Adrenal gland (tissue), 12 donors: ENCODE measurements around the gene PKN1. TPM values are rescaled to one million over a fixed set of nuclear protein-coding genes. Genes with fewer than 3 reads are reported as not detected.

Experiments used
- DNase-seq, 7 donors: peaks; one replicate each; pipeline ENCODE4 v3.0.0-alpha.2; 2019 to 2020
- H3K27ac ChIP-seq, 5 donors: fragments of 200-600 bp; sonication (generic) in 4 of 5; 1 replicate in 3 of 5; 2 replicates in 2 of 5; pipeline versions ENCODE4 v1.5.1 to v1.8.0; 2016 to 2020; ENCODE audit warnings: mild to moderate bottlenecking in 1 of 5
- H3K27me3 ChIP-seq: fragments of 200-600 bp; 2 replicates; pipeline ENCODE4 v1.8.0; 2021
- H3K36me3 ChIP-seq, 2 donors: fragments of 200-600 bp; replicated peaks in 1 of 2; 1 replicate in 1 of 2; 2 replicates in 1 of 2; pipeline versions ENCODE4 v1.5.1 to v1.8.0; 2018 to 2022
- H3K4me1 ChIP-seq, 2 donors: fragments of 200-600 bp; replicated peaks in 1 of 2; 1 replicate in 1 of 2; 2 replicates in 1 of 2; pipeline versions ENCODE4 v1.5.1 to v1.8.0; 2018 to 2021
- H3K4me3 ChIP-seq, 4 donors: fragments of 200-600 bp; sonication (generic) in 3 of 4; one replicate each; pipeline ENCODE4 v1.5.1; 2016 to 2018
- H3K9me3 ChIP-seq, 3 donors: fragments of 200-600 bp; sonication (generic) in 1 of 3; replicated peaks in 1 of 3; 1 replicate in 2 of 3; 2 replicates in 1 of 3; pipeline versions ENCODE4 v1.5.1 to v1.8.0; 2016 to 2021
- CTCF ChIP-seq, 6 experiments: fragments of 450-650 bp in 4 of 6; fragments of 200-600 bp in 2 of 6; sonication (generic) in 1 of 6; IDR thresholded peaks; 1 replicate in 5 of 6; 2 replicates in 1 of 6; pipeline versions ENCODE4 v1.5.1 to v1.8.0; 2016 to 2021; ENCODE audit warnings: antibody characterized with exemption in 6 of 6, mild to moderate bottlenecking in 2 of 6, moderate library complexity in 1 of 6
- POLR2A ChIP-seq, 2 donors: fragments of 450-650 bp; IDR thresholded peaks; one replicate each; pipeline ENCODE4 v1.6.1; 2017; ENCODE audit warnings: antibody characterized with exemption in 2 of 2, mild to moderate bottlenecking in 2 of 2, moderate library complexity in 1 of 2
- WGBS, 4 donors: extraction: QIAGEN DNeasy Blood & Tissue Kit in 2 of 4; methylation state at CpG; one replicate each; pipeline versions ENCODE4 v1.1.5 to v1.1.7; 2013 to 2017; 5-methylcytosine and 5-hydroxymethylcytosine counted together
- intact Hi-C, 2 donors: fragments of 100-400 bp; cut with DNase I; formaldehyde crosslinking; loops; one replicate each; pipeline versions ENCODE4 v1.14.1 to v1.15.0; 2022 to 2023
- polyA plus RNA-seq, 3 donors: library from polyadenylated mRNA; stranded (reverse); fragments of 200-250 nt in 2 of 3; fragments of 350-450 nt in 1 of 3; fragmentation: Illumina TruSeq in 1 of 3; extraction: RNeasy Lipid Tissue Mini Kit (QIAGEN cat#74804) in 1 of 3; gene quantifications; one replicate each; pipeline ENCODE4 v1.2.3, GENCODE V29; 2013 to 2014
- total RNA-seq, 9 donors: library from RNA; depleted of rRNA in 4 of 9; stranded (reverse); fragments of >200 nt in 4 of 9; fragments of 120-200 nt in 1 of 9; fragmentation: NEBNext Ultra II Directional in 1 of 9; extraction: Animal tissue kit (Norgen Biotek cat#: 25700) in 1 of 9; gene quantifications; one replicate each; pipeline versions ENCODE4 v1.1.0 to v1.2.4, GENCODE V29; 2013 to 2023
- donor health status: healthy with polysubstance abuse.
- donor health status: Bipolar disorder and iron deficiency.
- donor health status: DM: yes; HTN: yes; CAD: no.
- donor health status: DM: no; HTN: no; CAD: no.
- donor health status: DM: no; HTN: no; CAD: no.
- donor health status: DM: yes; HTN: yes; CAD: no.

The PKN1 gene
- total and polyA plus RNA-seq, 12 donors, result 27.5 to 209 (median 120) TPM

- TF ChIP-seq CTCF (IDR thresholded peaks at IDR 0.05) (peak; percentile 72 to 97 (median 94)), POLR2A (IDR thresholded peaks at IDR 0.05) (peak in 1 of 2 donors; percentile 12)
- 19 to 70% (median 30%) methylated on average over 5 to 61 of the region's 61 CpGs for WGBS, 4 donors
- Histone ChIP-seq H3K36me3 (peaks cover 0 to 71% of the 10 kb centered on the region in 2 donors), H3K9me3 (no peaks in the 10 kb centered on the region), H3K27ac (peak overlapping the region in 2 of 5 donors; percentile 45 to 65), H3K4me1 (peaks cover 16 to 36% of the 10 kb centered on the region in 2 donors), H3K4me3 (peak overlapping the region in 1 of 4 donors; percentile 21), H3K27me3 (no peaks in the 10 kb centered on the region)
- DNase-seq, result peak; percentile 91 to 96 (median 92)
- intact Hi-C loops, result no loop called here
Observed at GRCh38 chr19:14405758-14406644, 27.1 kb upstream of the PKN1 start.

- no peak for DNase-seq
- H3K4me1 ChIP-seq, result peaks cover 16 to 36% of the 10 kb centered on the region in 2 donors
- peaks cover 0 to 71% of the 10 kb centered on the region in 2 donors for H3K36me3 ChIP-seq
- H3K9me3 ChIP-seq, result no peaks in the 10 kb centered on the region
- intact Hi-C loops, result no loop called here
- no peak for TF ChIP-seq CTCF (IDR thresholded peaks at IDR 0.05)
- TF ChIP-seq POLR2A (IDR thresholded peaks at IDR 0.05), result no peak
- H3K27me3 ChIP-seq, result no peaks in the 10 kb centered on the region
- peak overlapping the region in 2 of 5 donors; percentile 45 to 65 for H3K27ac ChIP-seq
- no peak overlapping the region for H3K4me3 ChIP-seq
- WGBS, 4 donors, result 91 to 93% (median 92%) methylated on average over 27 of the region's 27 CpGs
Observed at GRCh38 chr19:14406645-14407401, 26.3 kb upstream of the PKN1 start.

- H3K36me3 ChIP-seq, result peaks cover 0 to 73% of the 10 kb centered on the region in 2 donors
- H3K27ac ChIP-seq, result peak overlapping the region; percentile 19 to 86 (median 70)
- H3K27me3 ChIP-seq, result no peaks in the 10 kb centered on the region
- DNase-seq, result peak in 2 of 7 donors; percentile 41 to 49
- peaks cover 16 to 36% of the 10 kb centered on the region in 2 donors for H3K4me1 ChIP-seq
- WGBS, 4 donors, result 69 to 80% (median 76%) methylated on average over 12 to 20 of the region's 20 CpGs
- H3K9me3 ChIP-seq, result no peaks in the 10 kb centered on the region
- intact Hi-C loops, result no loop called here
- no peak for TF ChIP-seq CTCF (IDR thresholded peaks at IDR 0.05)
- TF ChIP-seq POLR2A (IDR thresholded peaks at IDR 0.05), result no peak
- H3K4me3 ChIP-seq, result no peak overlapping the region
Observed at GRCh38 chr19:14407605-14408484, 25.3 kb upstream of the PKN1 start.
